Stomach (tissue), 4 donors: ENCODE results near the gene COMP.
"Not testable (repeated sequence)": the region's sequence is repeated elsewhere in the genome, so short reads cannot be mapped to it uniquely, and the experiment has no call there.

Source experiments
- POLR2A ChIP-seq, 4 donors: fragments of 450-650 bp; IDR thresholded peaks; one replicate each; pipeline ENCODE4 v1.6.1; 2016; ENCODE audit warnings: antibody characterized with exemption in 4 of 4, control low read depth in 2 of 4, mild to moderate bottlenecking in 1 of 4, moderate library complexity in 1 of 4
- TF ChIP-seq, protein P1 (sequence below), 7 experiments: fragments of 450-650 bp in 4 of 7; fragments of 200-600 bp in 3 of 7; sonication (generic) in 3 of 7; IDR thresholded peaks; one replicate each; pipeline ENCODE4 v1.5.1; 2016 to 2019; ENCODE audit warnings: antibody characterized with exemption in 7 of 7, control low read depth in 2 of 7, mild to moderate bottlenecking in 1 of 7

DNA sequence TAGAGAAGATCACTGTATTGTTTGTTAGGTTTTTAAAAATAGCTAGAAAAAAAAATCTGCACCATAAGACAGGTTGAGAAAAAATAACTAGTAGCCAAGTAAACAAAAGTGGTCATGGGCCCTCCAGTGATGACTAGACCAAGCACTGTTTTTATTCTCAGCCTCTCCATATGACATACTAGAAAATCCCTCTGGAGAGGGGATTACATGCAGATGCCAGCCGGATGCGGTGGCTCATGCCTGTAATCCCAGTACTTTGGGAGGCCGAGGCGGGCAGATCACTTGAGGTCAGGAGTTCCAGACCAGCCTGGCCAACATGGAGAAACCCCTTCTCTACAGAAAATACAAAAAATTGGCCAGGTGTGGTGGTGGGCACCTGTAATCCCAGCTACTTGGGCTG, 25.5 kb upstream of the COMP start:
- not testable (repeated sequence) for TF ChIP-seq POLR2A (IDR thresholded peaks at IDR 0.05)
- TF ChIP-seq, protein P1, sequence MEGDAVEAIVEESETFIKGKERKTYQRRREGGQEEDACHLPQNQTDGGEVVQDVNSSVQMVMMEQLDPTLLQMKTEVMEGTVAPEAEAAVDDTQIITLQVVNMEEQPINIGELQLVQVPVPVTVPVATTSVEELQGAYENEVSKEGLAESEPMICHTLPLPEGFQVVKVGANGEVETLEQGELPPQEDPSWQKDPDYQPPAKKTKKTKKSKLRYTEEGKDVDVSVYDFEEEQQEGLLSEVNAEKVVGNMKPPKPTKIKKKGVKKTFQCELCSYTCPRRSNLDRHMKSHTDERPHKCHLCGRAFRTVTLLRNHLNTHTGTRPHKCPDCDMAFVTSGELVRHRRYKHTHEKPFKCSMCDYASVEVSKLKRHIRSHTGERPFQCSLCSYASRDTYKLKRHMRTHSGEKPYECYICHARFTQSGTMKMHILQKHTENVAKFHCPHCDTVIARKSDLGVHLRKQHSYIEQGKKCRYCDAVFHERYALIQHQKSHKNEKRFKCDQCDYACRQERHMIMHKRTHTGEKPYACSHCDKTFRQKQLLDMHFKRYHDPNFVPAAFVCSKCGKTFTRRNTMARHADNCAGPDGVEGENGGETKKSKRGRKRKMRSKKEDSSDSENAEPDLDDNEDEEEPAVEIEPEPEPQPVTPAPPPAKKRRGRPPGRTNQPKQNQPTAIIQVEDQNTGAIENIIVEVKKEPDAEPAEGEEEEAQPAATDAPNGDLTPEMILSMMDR (IDR thresholded peaks at IDR 0.05) = not testable (repeated sequence)
